CD4-positive, alpha-beta T cell treated with Interleukin-6 at 100 ng/mL for 8 hours (primary cell): ENCODE results near the gene NBL1.

Source experiments
- DNase-seq: peaks from one replicate; pipeline ENCODE4 v3.0.0-alpha.2; 2020; ENCODE audit warnings: mixed read lengths, low spot score

NBL1 gene

GRCh38 chr1:19670787-19671186, 26.7 kb downstream of the NBL1 start:
- DNase-seq, result no peak

- no peak for DNase-seq
These were observed 28.1 kb downstream of the NBL1 start for GRCh38 chr1:19672237-19672636.

GRCh38 chr1:19675797-19676196, 31.7 kb downstream of the NBL1 start:
- no peak for DNase-seq

GRCh38 chr1:19676438-19676922, 32.4 kb downstream of the NBL1 start:
- no peak for DNase-seq

DNA sequence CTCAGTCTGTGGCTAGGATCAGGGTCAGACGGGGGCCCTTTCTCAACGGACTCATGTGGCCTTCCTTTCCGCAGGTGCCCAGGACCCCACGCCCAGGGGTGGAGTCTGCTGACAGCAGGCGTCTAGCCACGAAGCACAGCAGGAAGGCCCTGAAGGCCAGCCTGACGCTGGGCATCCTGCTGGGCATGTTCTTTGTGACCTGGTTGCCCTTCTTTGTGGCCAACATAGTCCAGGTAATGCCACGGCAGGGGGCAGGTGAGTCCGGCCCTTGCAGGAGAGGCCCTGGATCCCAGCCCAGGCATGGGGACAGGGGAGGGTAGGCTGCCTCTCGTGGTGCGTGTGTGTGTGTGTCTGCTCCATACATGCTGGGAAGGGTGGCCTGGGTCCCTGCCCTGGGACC, 34.4 kb downstream of the NBL1 start:
- no peak for DNase-seq

DNA sequence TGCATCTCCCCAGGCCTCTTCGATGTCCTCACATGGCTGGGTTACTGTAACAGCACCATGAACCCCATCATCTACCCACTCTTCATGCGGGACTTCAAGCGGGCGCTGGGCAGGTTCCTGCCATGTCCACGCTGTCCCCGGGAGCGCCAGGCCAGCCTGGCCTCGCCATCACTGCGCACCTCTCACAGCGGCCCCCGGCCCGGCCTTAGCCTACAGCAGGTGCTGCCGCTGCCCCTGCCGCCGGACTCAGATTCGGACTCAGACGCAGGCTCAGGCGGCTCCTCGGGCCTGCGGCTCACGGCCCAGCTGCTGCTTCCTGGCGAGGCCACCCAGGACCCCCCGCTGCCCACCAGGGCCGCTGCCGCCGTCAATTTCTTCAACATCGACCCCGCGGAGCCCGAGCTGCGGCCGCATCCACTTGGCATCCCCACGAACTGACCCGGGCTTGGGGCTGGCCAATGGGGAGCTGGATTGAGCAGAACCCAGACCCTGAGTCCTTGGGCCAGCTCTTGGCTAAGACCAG, 34.9 kb downstream of the NBL1 start:
- no peak for DNase-seq

DNA sequence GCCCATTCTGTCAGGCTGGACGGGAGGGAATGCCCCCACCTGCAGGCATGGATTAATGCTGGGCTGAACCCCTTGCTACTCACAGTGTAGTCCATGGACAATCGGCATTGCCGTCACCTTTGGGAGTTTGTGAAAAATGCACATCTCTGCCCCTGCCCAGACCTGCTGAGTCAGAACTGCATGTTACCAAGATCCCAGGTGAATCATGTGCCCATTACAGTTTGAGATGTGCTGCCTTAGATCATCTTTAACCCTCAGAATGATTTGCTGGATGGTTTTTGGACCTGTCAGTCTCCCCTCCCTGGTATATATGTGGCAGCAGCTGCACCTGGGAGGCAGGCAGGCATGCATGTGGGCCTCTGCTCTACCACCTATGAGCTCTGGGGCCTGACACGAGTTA, 35.6 kb downstream of the NBL1 start:
- no peak for DNase-seq

DNA sequence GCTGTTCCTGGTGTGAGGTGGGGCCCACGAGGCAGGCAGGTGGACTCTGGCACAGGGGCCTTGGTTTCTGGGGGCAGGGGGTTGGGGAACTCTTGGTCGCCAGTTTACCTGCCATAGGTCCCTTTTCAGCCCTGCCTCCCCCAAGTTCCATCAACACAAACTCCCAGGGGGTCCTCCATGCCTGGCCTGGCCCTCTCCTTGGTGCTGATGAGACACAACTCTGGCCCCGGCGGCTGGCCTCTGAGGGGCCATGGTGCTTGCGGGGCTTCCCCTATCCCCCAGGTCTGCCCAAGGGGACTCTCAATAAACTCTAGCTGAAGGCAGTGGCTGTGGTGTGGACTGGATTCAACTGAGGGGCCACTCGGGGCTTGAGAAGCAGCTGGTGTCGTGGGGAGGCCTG, 36.5 kb downstream of the NBL1 start:
- DNase-seq, result no peak

- no peak for DNase-seq
These were observed 38.1 kb downstream of the NBL1 start for GRCh38 chr1:19682257-19682656.

GRCh38 chr1:19682901-19683300, 38.8 kb downstream of the NBL1 start:
- no peak for DNase-seq

GRCh38 chr1:19683351-19683750, 39.2 kb downstream of the NBL1 start:
- DNase-seq, result no peak

DNA sequence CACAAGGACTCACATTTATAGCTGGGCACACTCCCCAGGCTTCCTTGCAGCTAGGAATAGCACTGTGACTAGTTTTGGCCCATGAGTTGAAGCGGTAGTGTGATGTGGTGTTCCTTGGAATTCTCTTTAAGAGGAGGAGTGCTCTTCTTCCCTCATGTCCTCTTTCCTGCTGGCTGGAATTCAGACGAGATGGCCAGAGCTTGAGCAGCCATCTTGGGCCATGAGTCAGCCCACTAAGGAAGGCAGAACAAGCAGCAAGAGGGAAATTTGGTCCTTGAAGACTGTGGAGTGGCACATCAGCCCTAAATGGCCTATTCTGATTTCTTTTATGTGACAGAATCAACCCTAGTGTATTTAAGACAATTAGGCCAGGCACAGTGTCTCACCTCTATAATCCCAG, 40.6 kb downstream of the NBL1 start:
- DNase-seq, result no peak

DNA sequence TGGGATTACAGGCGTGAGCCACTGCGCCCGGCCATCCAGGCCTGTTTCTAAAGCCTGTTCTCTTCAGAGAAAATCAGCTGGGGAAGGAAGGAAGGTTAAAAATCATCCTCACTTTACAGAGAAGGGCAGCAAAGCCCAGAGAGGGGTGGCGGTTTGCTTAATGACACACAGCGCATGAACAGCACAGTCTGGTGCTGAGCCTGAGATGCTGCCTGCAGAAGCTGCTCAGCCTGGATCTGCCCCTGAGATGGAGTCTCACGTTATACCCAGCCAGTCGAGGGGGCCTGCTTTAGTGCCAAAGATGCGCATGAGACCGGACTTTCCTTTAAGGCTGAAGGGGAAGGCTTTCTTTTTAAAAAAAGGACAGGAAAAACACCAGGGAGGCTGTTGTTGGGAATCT, 41.9 kb downstream of the NBL1 start:
- DNase-seq, result no peak

DNA sequence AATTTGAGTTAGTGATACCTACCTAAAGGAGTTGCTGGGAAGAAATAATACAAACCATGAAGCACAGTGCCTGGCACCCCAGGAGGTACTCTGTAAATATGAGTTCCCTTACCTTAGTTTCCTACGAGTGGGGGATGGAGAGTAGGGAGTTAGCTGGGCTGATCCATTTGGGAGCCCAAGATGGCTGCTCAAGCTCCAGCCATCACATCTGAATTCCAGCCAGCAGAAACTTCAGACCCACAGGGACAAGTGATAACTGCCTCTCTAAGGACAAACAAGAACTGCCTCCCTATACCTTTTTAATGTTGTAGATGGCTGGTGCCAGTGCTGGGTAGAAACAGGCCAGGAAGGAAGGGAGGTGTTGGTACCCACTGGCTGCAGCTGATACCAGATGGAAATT, 43.3 kb downstream of the NBL1 start:
- no peak for DNase-seq

- DNase-seq, result peak; percentile 54
These were observed 44.1 kb downstream of the NBL1 start for GRCh38 chr1:19688041-19688842.

GRCh38 chr1:19689085-19689757, 45.1 kb downstream of the NBL1 start:
- no peak for DNase-seq

DNA sequence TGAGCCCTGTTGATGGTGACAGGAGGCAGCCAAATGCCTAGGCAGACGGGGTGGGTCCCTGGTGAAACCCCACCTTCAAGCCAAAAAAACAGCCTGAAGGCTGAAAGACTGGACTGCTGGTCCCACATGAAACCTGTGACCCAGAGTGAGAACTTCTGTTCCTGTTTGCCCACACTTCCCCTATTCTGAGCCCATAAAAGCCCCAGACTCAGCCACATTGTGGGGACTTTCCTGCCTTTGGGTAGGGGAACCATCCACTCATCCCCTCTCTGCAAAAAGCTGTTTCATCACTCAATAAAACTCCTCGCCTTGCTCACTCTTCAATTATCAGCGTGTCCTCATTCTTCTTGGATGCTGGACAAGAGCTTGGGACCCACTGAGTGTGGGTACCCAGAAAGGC, 45.7 kb downstream of the NBL1 start:
- DNase-seq, result no peak

DNA sequence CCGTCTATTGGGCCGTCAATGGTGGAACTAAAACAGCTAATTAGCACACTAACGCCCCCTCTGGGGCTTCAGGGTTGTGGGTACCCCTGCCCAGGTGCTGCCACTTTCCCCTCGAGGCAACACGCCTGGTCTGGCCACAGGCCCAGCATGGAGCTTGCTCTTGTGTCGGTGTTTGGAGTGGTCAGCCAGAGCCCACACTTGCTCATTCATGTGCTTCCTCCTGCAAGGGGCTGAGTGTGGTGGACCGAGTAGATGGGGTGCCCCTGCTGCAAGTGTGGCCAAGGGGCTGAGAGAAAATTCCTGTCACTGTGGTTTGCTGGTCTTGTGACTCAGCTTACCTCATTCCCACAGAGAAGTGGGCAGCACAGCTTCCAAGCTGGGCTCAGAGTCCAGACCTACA, 46.2 kb downstream of the NBL1 start:
- DNase-seq, result no peak

DNA sequence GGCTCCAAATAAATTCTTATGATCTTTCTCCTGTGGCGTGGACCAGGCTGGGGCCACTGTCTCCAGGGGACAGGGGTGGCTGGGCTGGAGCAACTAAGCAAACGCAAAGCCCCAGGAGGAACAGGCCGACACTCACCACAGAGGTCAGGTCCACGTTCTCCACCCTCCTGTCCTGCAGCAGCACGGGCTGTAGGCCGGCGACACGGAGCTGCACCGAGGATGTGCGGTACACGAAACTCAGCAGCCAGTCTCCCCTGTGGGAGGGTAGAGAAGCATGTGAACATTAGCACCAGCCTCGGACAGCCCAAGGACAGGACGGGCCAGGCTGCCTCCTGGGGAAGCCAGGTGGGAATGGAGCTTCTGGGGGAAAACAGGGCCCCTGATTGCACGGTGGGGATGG, 50.2 kb downstream of the NBL1 start:
- no peak for DNase-seq

DNA sequence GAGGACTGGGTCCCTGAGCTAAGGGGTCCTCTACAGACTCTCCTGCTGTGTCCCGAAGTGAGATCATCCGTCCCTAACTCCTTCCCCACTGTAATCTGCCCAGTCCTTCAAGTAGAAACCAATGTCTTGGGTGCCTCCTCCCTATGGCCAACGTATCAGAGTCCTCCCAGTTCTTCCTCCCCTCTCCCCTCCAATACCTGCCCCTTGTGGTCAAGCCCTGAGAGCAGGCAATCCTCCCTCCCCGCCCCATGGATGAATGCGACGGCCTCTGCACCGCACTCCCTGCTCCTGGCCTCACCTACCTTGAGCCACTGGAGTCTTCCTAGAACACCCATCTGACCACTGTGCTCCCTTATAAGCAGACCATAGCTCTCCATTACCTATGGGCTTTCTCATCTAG, 51.7 kb downstream of the NBL1 start:
- no peak for DNase-seq

- no peak for DNase-seq
These were observed 52.7 kb downstream of the NBL1 start for GRCh38 chr1:19696820-19697219.

DNA sequence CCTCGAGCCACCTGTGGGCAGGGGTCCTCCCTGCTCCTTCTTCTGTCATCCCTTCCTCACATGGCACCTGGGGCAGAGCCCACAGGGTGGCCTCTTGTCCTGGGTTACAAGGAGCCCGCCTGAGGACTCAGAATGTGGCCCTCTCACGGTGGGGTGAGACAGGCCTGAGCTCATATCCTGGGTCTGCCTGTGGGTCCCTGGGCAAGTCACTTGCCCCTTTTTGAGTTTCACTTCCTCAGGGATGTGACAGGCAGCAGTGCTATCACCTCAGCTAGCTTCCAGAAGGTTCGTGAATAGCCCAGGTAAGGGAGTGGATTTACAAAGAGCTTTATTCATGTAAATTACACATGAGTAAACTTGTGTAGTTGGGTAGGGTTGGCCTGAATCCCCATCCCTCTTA, 54.1 kb downstream of the NBL1 start:
- no peak for DNase-seq

- no peak for DNase-seq
These were observed 56.1 kb downstream of the NBL1 start for GRCh38 chr1:19700079-19700777.
